HepG2 (cell line): ENCODE measurements around the gene ARCN1. TPM values are rescaled to one million over a fixed set of nuclear protein-coding genes. Genes with fewer than 3 reads are reported as not detected.

Experiments
- ATF4 ChIP-seq, 2 experiments: fragments of 450-650 bp in 1 of 2; sonication (generic) in 1 of 2; formaldehyde crosslinking; IDR thresholded peaks; 2 replicates each; pipeline versions ENCODE4 v1.5.0 to v1.8.0; 2020 to 2022; ENCODE audit warnings: mild to moderate bottlenecking in 1 of 2, missing genetic modification reagents in 1 of 2
- DNMT1 ChIP-seq: sonication (generic); formaldehyde crosslinking; IDR thresholded peaks from 2 replicates; pipeline ENCODE4 v1.5.1; 2020; ENCODE audit warnings: mild to moderate bottlenecking, missing genetic modification reagents
- FOXA1 ChIP-seq, 2 experiments: fragments of 450-650 bp in 1 of 2; sonication (generic) in 1 of 2; formaldehyde crosslinking in 1 of 2; IDR thresholded peaks; 2 replicates each; pipeline versions ENCODE4 v1.4.0 to v1.6.1; 2016 to 2020; ENCODE audit warnings: missing genetic modification reagents in 1 of 2
- GZF1 ChIP-seq: sonication (generic); formaldehyde crosslinking; IDR thresholded peaks from 2 replicates; pipeline ENCODE4 v1.5.1; 2020; ENCODE audit warnings: mild to moderate bottlenecking, missing genetic modification reagents
- JUNB ChIP-seq: sonication (generic); formaldehyde crosslinking; IDR thresholded peaks from 2 replicates; pipeline ENCODE4 v1.8.0; 2022; ENCODE audit warnings: missing genetic modification reagents, mild to moderate bottlenecking, borderline replicate concordance
- LCORL ChIP-seq, 2 experiments: fragments of 450-650 bp in 1 of 2; sonication (generic) in 1 of 2; formaldehyde crosslinking in 1 of 2; IDR thresholded peaks; 2 replicates each; pipeline versions ENCODE4 v1.5.0 to v1.6.1; 2017 to 2020; ENCODE audit warnings: antibody characterized with exemption in 1 of 2, missing genetic modification reagents in 1 of 2
- MED8 ChIP-seq: sonication (generic); formaldehyde crosslinking; IDR thresholded peaks from 2 replicates; pipeline ENCODE4 v1.8.1; 2023; ENCODE audit warnings: mild to moderate bottlenecking, missing genetic modification reagents; ENCODE audit not compliant: insufficient replicate concordance
- NCOA1 ChIP-seq: sonication (generic); formaldehyde crosslinking; IDR thresholded peaks from 2 replicates; pipeline ENCODE4 v1.9.0; 2021; ENCODE audit warnings: missing genetic modification reagents
- NR2F6 ChIP-seq, 2 experiments: IDR thresholded peaks; 2 replicates each; pipeline ENCODE4 v1.6.1; 2016; ENCODE audit warnings: antibody characterized with exemption in 1 of 2, mild to moderate bottlenecking in 1 of 2
- POLR2AphosphoS5 ChIP-seq: IDR thresholded peaks from 2 replicates; pipeline ENCODE4 v1.6.1; 2012; ENCODE audit warnings: low read depth, low read length
- SATB2 ChIP-seq: sonication (generic); formaldehyde crosslinking; IDR thresholded peaks from 2 replicates; pipeline ENCODE4 v1.5.0; 2020; ENCODE audit warnings: missing genetic modification reagents
- TRAFD1 ChIP-seq: sonication (generic); formaldehyde crosslinking; IDR thresholded peaks from 2 replicates; pipeline ENCODE4 v1.5.1; 2020; ENCODE audit warnings: missing genetic modification reagents, mild to moderate bottlenecking, borderline replicate concordance
- ZHX1 ChIP-seq: sonication (generic); formaldehyde crosslinking; IDR thresholded peaks from 2 replicates; pipeline ENCODE4 v1.8.1; 2022; ENCODE audit warnings: low read depth, mild to moderate bottlenecking, missing genetic modification reagents
- ZNF235 ChIP-seq: sonication (generic); formaldehyde crosslinking; IDR thresholded peaks from 2 replicates; pipeline ENCODE4 v1.8.1; 2023; ENCODE audit warnings: mild to moderate bottlenecking, missing genetic modification reagents, borderline replicate concordance
- ZNF292 ChIP-seq: sonication (generic); formaldehyde crosslinking; IDR thresholded peaks from 2 replicates; pipeline ENCODE4 v1.8.1; 2022; ENCODE audit warnings: mild to moderate bottlenecking, low read depth, missing genetic modification reagents, borderline replicate concordance
- ZNF34 ChIP-seq: sonication (generic); formaldehyde crosslinking; IDR thresholded peaks from 2 replicates; pipeline ENCODE4 v1.4.0; 2020; ENCODE audit warnings: mild to moderate bottlenecking, missing genetic modification reagents, borderline replicate concordance
- ZNF350 ChIP-seq: sonication (generic); formaldehyde crosslinking; IDR thresholded peaks from 2 replicates; pipeline ENCODE4 v1.4.0; 2020; ENCODE audit warnings: mild to moderate bottlenecking, low read depth, missing genetic modification reagents, borderline replicate concordance
- ZNF562 ChIP-seq: sonication (generic); formaldehyde crosslinking; IDR thresholded peaks from 2 replicates; pipeline ENCODE4 v1.8.0; 2022; ENCODE audit warnings: missing genetic modification reagents, borderline replicate concordance
- ZNF598 ChIP-seq: sonication (generic); formaldehyde crosslinking; IDR thresholded peaks from 2 replicates; pipeline ENCODE4 v1.5.1; 2020; ENCODE audit warnings: mild to moderate bottlenecking, missing genetic modification reagents, borderline replicate concordance
- ZNF614 ChIP-seq: IDR thresholded peaks from 2 replicates; pipeline ENCODE4 v1.6.1; 2018; ENCODE audit warnings: missing biosample characterization, missing genetic modification reagents, inconsistent platforms, borderline replicate concordance
- ZNF704 ChIP-seq: sonication (generic); formaldehyde crosslinking; IDR thresholded peaks from 2 replicates; pipeline ENCODE4 v1.8.1; 2023; ENCODE audit warnings: mild to moderate bottlenecking, inconsistent platforms, moderate library complexity, missing genetic modification reagents, borderline replicate concordance
- ZNF883 ChIP-seq: sonication (generic); formaldehyde crosslinking; IDR thresholded peaks from 2 replicates; pipeline ENCODE4 v1.5.1; 2020; ENCODE audit warnings: mild to moderate bottlenecking, missing genetic modification reagents; ENCODE audit errors: not compliant biosample characterization
- polyA plus RNA-seq, 8 experiments: library from polyadenylated mRNA; depleted of rRNA in 3 of 8; stranded (reverse) in 7 of 8; unstranded in 1 of 8; fragments of >200 nt; fragmentation: Illumina TruSeq in 4 of 8; extraction: Trizol in 4 of 8; gene quantifications; 2 replicates each; pipeline versions ENCODE4 v1.2.1 to v1.2.3, GENCODE V29; 2011 to 2016; ENCODE audit warnings: low read depth in 4 of 8, missing spikeins in 1 of 8, mixed read lengths in 1 of 8; ENCODE audit not compliant: insufficient read depth in 1 of 8
- total RNA-seq, 5 experiments: library from RNA; depleted of rRNA; stranded (reverse); fragments of >200 nt; fragmentation: Illumina TruSeq; extraction: Trizol; gene quantifications; 2 replicates each; pipeline ENCODE4 v1.2.3, GENCODE V29; 2016; ENCODE audit warnings: low read depth in 1 of 5

Gene ARCN1
- total and polyA plus RNA-seq, 2 of the 13 experiments (the other 11 are each of a cell fraction or from before 2014, with no cell fraction given), result 148 to 200 TPM

- 0 out of 2 replicates have a peak, but pooled peaks have one; percentile 16 for TF ChIP-seq ZNF704 (CRISPR knock-in tag)
- 0 out of 2 replicates have a peak, but pooled peaks have one; percentile 75 for TF ChIP-seq ZNF34 (CRISPR knock-in tag)
- no peak for TF ChIP-seq GZF1
- TF ChIP-seq SATB2 (CRISPR knock-in tag), result no peak
- TF ChIP-seq ZNF350, result peak; percentile 54; the same call in 1 of the 2 replicates
- peak; percentile 56; the same call in 1 of the 2 replicates for TF ChIP-seq NR2F6 (IDR thresholded peaks at IDR 0.05)
- peak; percentile 73; the same call in 1 of the 2 replicates for TF ChIP-seq NR2F6 (CRISPR knock-in tag; IDR thresholded peaks at IDR 0.05)
- no peak for TF ChIP-seq ZNF562 (CRISPR knock-in tag)
- TF ChIP-seq LCORL (IDR thresholded peaks at IDR 0.05), result no peak
- TF ChIP-seq LCORL (CRISPR knock-in tag; IDR thresholded peaks at IDR 0.05), result peak; percentile 59
- TF ChIP-seq DNMT1 (CRISPR knock-in tag), result 0 out of 2 replicates have a peak, but pooled peaks have one; percentile 35
- TF ChIP-seq NCOA1 (CRISPR knock-in tag), result 0 out of 2 replicates have a peak, but pooled peaks have one; percentile 16
- TF ChIP-seq ZNF292 (CRISPR knock-in tag), result peak; percentile 30; the same call in 1 of the 2 replicates
- 0 out of 2 replicates have a peak, but pooled peaks have one; percentile 28 for TF ChIP-seq ZNF614 (CRISPR knock-in tag)
- TF ChIP-seq ZHX1 (CRISPR knock-in tag), result no peak
- TF ChIP-seq ZNF235 (CRISPR knock-in tag), result no peak
- TF ChIP-seq ZNF598 (CRISPR knock-in tag), result no peak
- TF ChIP-seq MED8 (CRISPR knock-in tag), result peak; percentile 43
- TF ChIP-seq FOXA1 (IDR thresholded peaks at IDR 0.05), result no peak
- TF ChIP-seq FOXA1 (CRISPR knock-in tag; IDR thresholded peaks at IDR 0.05), result peak; percentile 66
- TF ChIP-seq ZNF883 (CRISPR knock-in tag), result no peak
- TF ChIP-seq JUNB (CRISPR knock-in tag), result no peak
- no peak for TF ChIP-seq ATF4 (CRISPR knock-in tag; IDR thresholded peaks at IDR 0.05)
- peak; percentile 92 for TF ChIP-seq POLR2AphosphoS5
- 0 out of 2 replicates have a peak, but pooled peaks have one; percentile 29 for TF ChIP-seq TRAFD1 (CRISPR knock-in tag)
These were observed 48.4 kb downstream of the ARCN1 start (continued) for GRCh38 chr11:118620529-118621070.
